Right forelimb (tissue), 1 donor: ENCODE results near the gene DHRS4L2.
"Not testable (repeated sequence)": the region's sequence is repeated elsewhere in the genome, so short reads cannot be mapped to it uniquely, and the experiment has no call there.

Source experiments
- DNase-seq: peaks from one replicate; pipeline ENCODE4 v3.0.0-alpha.2; 2018

Gene DHRS4L2

DNA sequence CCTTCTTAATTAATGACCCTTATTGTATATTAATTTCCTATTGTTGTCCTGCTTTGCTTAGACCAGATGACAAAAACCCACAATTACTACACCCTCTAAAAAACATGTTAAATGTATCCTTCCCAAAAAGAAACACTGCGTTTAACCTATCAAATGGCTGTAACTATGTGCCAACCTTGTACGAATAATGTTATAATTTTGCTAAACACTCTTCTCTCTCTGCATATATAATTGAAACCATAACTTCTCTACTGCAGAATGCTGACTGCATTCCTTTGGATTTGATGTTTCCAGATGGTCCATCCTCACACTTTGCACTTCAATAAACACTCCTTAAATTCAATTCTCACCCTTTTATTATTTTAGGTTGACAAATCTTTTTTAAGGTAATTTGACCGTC, 31.8 kb downstream of the DHRS4L2 start:
- not testable (repeated sequence) for DNase-seq

DNA sequence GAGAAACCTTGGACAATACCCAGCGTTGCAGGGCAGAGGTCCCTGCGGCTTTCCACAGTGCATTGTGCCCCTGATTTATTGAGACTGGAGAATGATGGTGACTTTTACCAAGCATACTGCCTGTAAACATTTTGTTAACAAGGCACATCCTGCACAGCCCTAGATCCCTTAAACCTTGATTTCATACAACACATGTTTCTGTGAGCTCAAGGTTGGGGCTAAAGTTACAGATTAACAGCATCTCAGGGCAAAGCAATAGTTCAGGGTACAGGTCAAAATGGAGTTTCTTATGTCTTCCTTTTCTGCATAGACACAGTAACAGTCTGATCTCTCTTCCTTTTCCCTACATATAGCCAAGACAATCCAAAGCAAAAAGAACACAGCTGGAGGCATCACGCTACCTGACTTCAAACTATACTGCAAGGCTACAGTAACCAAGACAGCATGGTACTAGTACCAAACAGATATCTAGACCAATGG, 36.2 kb downstream of the DHRS4L2 start:
- DNase-seq: not testable (repeated sequence)

DNA sequence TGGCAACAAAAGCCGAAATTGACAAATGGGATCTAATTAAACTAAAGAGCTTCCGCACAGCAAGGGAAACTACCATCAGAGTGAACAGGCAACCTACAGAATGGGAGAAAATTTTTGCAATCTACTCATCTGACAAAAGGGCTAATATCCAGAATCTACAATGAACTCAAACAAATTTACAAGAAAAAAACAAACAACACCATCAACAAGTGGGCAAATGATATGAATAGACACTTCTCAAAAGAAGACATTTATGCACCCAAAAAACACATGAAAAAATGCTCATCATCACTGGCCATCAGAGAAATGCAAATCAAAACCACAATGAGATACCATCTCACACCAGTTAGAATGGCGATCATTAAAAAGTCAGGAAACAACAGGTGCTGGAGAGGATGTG, 41.0 kb downstream of the DHRS4L2 start:
- not testable (repeated sequence) for DNase-seq

DNA sequence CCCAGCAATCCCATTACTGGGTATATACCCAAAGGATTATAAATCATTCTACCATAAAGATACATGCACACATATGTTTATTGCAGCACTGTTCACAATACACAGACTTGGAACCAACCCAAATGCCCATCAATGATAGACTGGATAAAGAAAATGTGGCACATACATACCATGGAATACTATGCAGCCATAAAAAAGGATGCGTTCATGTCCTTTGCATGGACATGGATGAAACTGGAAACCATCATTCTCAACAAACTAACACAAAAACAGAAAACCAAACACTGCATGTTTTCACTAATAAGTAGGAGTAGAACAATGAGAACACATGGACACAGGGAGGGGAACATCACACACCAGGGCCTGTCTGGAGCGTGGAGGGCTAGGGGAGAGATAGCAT, 42.6 kb downstream of the DHRS4L2 start:
- DNase-seq: not testable (repeated sequence)

DNA sequence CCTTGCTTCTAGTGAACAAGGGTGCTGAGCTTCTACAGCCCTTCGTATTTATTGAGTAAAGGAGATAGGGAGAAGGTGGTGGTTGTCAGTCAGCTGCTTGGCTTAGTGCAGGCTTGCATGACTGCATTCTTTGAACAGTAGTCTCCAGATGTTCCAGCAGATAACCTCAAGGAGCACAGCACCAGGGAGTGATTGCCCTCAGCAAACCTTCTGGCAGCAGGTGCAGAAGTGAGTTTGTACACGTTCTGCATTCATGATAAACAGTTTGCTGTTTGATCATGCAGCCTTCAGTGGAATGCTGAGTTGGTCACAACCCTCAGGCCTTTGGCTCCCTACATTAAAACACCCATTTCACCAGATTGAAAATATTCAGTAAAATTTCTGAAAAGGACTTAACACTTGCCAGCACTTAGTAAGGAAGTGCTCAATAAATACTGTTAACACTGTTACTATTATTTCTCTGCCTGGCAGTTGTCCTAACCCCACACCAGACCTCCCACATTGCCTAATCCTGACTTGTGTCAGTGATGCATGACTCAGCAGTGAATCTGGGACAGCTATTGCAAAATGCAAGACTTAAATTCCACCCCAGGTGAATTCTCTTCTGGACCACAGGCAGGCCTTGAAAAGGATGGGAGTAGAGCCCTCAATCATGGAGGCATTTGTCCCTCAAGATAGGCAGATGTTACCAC, 44.1 kb downstream of the DHRS4L2 start:
- DNase-seq: no peak

DNA sequence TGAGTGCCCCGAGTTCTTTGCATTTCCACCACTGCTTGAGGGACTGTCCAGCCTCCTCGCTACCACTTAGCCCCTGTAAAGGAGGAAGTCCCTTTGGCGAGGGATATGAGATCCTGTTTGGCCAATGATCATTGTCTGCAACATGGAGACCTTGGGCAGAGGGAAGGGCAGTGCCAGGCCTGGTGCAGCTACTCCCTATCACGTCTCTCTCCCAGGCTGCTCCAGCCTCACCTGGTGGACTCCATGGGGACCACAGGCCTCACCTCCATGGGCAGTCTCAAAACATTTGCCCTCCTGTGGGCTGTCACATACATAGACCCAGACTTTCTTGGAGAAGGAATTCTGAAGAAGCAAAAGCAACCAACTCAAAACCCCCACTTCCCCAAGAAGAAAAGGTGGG, 47.0 kb downstream of the DHRS4L2 start:
- not testable (repeated sequence) for DNase-seq

DNA sequence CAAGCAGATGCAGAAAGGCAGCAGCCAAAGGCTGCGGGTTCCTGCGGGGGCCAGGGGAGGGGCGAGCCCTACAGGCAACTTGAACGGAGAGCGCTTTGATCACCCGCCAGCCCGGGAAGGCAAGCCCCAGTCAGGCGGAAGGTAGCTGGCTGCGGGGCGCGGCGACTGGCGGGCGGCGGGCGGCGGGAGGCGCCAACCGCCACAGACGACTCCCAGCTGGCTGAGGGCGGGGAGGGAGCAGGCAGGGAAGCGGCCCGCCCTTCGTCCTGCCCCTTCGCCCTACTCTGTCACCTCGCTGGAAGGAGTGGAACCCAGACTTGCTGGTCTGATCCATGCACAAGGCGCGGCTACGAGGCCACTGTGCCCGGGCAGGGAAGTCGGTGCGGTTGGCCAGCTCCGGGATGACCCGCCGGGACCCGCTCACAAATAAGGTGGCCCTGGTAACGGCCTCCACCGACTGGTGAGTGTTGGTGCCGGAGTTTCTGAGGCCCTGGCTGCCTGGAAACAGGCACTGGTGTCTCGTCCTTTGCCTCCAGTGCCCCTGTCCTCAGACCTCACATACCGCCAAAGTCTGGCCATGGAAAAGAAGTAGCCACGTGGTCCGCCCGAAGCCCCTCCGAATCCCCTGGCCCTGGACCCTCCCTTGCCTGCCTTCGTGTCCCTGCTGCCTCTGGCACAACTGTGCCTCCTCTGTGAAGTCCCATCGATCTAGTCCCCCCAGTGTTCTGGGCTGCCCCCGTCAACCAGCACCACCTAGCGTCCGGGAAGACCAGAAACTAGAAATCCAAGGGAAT, 47.6 kb downstream of the DHRS4L2 start:
- peak; percentile 87 for DNase-seq

DNA sequence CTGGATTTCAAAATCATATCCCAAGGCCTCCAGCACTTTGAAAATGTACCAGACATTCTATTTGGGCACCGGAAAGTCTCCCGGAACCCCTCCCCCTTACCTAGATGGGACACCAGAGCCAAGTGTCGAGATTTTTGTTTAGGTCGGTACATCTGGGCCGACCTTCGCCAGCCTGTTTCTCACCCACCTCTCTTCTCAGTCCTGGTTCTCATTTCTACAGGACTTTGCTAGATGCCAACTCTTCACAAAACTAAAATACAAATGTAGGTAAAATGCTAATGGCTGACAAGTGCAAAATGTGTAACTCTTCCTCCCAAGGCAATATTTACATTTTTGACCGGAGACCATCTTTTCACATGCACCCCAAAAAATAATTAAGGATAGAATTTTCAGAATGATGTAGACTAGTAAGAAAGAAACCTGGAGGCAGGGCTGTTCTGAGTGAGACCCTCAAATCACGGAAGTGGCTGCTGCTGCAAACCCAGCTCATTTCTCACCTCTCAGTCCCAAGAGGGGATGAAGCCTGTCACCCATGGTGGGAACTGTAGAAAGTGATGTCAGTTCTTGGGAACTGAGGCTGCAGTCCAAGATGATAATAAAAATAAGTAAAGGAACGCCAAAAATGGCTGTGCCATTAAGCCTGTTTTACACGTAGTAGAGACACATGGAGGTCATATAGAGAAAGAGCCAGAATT, 48.4 kb downstream of the DHRS4L2 start:
- not testable (repeated sequence) for DNase-seq

DNA sequence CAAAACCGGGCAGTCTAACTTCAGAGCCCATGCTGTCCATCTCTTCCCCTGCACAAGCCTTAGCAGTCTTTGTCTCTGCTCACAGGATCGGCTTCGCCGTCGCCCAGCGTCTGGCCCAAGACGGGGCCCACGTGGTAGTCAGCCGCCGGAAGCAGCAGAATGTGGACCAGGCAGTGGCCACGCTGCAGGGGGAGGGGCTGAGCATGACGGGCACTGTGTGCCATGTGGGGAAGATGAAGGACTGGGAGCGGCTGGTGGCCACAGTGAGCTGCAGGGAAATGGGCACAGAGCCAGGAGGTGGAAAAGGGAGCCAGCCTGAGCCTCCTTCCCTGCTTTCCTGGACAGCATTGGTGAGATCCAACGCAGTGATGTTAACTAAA, 48.9 kb downstream of the DHRS4L2 start:
- DNase-seq: no peak

DNA sequence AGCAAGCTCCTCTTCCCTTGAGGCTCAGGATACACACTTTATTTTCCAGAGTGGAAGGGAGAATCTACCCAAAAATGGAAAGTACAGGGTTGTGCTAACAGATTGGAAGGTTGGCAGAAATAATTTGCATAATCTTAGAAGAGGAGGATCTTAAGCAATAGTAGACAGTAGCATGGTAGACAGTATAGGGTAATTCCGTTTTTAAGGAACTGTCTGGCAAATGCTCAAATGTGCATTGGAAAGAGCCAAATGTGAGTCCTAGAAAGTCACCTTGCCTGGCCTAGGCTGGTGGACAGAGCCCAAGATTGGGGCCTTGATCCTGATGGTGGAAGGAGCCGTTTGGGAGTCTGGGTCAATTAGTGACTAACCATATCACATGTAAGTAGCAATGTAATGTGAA, 50.0 kb downstream of the DHRS4L2 start:
- DNase-seq: no peak

DNA sequence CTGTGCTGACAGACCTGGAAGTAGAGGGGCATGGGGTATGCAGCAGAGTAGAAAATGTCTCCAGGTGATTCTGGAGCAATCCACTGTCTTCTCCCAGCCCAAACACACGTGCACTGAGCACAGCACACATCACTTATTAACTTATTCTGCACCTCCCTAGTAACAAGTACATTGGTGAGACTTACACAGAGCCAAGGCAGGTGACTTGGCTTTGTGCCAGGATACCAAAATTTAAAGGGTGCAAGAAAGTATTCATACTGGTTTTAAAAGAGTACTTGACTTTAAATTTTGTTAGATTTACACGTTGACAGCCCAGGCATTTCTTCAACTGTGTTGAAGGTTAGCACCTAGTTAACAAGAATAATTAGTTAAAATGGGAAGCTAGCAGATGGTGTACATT, 52.0 kb downstream of the DHRS4L2 start:
- no peak for DNase-seq

DNA sequence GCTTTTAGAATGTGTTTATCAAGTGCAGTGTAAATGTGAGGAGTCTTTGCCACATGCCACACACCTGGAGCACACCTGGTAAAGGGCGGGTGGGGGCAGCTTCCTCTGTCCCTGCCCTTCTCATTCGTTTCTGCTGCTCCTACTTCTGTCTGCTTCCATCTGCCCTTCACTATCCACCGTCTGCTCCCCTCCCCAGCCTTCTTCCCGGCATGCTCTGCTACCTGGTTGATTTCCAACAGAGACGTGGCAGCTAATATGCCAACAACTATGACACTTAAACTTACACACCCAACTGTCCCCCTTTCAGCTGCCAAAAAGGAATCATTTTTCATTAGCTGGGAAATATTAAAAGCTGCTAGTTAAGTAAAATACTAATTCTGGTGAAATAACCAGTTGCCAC, 54.0 kb downstream of the DHRS4L2 start:
- no peak for DNase-seq

DNA sequence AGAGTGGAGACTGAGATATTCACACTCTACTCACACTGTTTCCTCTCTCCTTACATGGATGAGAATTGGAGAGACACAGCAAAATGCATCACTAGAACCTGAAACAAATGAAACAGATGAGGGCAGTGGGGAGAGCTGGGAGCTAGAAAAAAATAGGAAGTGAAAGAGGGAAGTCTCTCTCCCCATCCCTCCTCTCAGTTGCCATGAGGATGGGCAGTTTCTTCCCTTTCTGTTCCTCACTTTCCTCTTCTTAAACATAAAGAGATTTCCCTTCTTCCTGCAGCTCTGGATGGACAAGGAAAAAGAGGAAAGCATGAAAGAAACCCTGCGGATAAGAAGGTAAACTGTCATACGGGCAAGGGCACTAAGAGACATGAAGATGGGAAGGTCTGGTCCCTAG, 60.3 kb downstream of the DHRS4L2 start:
- DNase-seq: not testable (repeated sequence)

DNA sequence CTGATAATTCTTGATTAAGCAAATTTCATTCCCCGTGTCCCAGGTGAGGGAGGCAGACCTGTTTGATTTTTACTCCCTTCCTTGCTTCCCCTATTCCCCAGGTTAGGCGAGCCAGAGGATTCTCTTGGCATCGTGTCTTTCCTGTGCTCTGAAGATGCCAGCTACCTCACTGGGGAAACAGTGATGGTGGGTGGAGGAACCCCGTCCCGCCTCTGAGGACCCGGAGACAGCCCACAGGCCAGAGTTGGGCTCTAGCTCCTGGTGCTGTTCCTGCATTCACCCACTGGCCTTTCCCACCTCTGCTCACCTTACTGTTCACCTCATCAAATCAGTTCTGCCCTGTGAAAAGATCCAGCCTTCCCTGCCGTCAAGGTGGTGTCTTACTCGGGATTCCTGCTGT, 62.0 kb downstream of the DHRS4L2 start:
- DNase-seq: peak; percentile 35

DNA sequence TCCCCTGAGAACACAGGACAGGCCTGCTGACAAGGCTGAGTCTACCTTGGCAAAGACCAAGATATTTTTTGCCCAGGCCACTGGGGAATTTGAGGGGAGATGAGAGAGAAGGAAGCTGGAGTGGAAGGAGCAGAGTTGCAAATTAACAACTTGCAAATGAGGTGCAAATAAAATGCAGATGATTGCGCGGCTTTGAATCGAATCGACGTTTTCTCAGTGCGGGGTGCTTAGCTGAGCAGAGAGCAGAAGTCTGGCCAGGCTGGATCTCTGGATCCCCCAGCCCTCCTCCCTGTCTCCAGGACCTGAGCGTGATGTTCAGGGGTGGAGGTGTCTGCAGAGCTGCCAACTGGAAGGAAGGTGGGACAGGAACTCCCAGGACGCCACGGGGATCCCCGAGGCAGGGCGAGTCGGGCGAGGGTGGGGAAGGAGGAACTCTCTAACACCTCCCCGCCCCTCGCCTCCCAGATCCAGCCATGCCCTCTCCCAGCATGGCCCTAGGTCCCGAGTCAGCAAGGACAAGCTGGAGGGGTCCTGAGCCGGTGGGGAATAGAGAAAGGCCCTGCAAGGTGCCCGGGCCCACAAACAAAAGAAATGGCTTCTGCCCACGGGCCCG, 62.6 kb downstream of the DHRS4L2 start:
- DNase-seq: no peak

DNA sequence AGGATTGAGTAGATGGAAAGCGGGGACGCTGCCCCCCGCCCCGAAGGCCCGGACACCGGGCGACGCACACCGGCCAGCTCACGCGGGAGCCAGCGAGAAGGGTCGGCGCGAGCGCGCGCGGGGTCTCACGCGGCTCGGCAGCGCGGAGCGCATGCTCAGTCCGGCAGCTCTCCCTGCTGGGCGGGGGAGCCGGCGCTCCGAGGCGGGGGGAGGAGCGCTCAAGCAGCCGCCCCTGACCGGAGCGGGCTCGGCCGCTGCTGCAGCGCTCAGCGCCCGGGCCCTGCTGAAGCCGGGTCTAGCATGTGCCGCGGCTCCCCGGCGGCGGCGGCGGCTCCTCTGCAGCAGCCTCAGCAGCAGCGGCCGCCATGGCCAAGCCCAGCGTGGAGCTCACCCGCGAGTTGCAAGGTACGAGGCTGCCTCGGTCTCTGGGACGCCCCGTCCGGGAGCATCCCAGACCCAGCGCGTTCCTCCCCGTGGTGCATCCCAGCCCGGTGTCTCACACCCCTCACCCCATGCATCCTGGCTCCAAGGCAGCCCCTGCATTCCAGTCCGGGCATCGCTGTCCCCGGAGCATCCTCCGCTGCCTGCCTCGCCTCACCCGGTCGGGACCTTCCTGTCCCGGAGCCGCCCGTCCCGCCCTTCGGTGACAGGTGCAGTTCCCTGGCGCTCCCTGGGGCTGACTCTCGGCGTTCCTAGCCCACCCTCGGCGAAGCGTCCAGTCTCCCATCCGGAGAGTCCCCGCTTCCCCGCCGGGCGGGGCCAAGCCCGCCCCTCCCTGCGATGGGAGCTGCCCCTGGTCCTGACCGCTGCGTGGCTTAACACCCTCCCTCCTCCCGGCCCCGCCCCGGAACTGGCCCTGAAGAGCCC, 63.3 kb downstream of the DHRS4L2 start, which contains the start of gene CARMIL3:
Gene CARMIL3 (plus strand): TSS at position 221 of the 867 bp plus-strand sequence. CDS start 145 bp downstream, at position 366.
- peak; percentile 77 for DNase-seq

DNA sequence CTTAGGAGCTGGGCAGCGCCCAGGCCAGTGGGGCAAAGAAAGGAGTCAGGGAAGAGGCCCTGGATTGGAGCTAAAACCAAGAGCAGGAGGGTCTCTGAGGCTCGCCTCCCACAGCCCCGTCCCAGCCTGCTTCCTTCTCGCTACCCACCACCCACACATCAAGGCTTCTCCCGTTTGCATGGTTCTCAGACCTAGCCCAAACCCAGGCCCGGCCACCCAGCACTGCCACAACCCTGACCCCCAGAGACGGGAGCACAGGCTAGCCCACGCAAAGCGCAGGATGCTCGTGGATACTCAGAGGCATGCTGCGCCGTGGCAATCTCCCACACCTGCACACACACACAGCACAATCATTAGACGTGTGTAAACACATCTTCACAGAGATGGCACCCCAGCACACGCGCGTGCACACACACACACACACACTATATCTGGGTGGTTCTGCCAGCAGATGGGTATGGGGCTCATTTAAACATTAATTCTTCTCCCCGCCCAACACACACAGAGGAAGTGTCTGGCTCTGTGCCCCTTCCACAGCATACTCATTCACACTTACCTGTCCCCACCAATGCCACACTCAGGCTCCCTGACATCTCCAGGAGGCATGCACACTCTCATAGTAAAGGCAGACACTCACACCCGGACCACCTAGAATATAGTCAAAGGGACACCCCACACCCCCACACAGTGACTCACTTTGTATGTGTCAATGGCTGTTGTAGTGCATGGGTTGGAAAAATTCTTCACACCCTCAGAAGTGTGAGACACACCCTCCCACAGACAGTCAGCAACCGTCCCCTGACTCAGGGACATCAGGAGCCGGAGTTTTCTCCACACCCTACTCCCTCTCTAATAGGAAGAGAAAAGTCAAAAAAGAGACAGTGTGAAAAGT, 64.2 kb downstream of the DHRS4L2 start:
- no peak for DNase-seq

DNA sequence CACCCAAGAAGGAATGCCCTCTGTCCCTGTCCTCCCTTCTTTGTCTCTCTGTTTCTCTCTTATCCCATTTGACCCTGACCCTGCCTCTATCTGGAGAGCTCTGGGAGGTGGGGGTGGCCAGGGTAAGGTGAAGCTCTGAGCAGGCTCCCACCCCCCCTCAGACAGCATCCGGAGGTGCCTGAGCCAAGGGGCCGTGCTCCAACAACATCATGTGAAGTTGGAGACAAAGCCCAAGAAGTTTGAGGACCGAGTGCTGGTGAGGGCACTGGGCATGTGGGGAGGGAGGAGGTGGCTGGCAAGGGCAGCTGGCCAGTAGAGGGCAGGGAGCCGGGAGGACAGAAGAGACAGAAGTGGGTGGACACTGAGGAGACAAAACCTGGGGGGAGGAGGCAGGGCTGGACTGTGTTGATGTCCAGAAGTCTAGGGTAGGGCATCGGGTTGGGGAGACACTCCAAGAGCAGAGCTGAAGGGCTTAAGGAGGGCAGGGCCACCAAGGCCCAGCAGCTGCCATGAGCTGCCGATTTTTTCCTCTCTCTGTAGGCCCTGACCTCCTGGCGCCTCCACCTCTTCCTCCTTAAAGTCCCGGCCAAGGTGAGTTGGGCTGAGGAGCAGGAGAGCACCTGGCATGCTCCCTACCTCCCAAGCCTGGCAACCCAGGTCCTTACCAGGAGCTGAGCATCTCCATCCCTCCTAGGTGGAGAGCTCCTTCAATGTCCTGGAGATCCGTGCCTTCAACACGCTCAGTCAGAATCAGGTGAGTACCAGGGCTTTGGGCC, 65.0 kb downstream of the DHRS4L2 start:
- no peak for DNase-seq

DNA sequence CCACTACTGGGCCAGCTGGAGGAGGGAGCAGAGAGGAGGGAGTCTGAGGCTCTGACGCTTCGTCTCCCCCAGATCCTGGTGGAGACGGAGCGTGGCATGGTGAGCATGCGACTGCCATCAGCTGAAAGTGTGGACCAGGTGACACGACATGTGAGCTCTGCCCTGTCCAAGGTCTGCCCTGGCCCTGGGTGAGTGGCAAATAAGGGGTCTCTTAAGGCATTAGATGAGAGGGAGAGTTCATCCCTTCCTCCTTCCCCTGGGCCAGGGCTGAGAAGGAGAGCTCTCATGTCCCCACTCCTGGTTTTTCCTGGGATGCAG, 65.6 kb downstream of the DHRS4L2 start:
- DNase-seq: no peak

DNA sequence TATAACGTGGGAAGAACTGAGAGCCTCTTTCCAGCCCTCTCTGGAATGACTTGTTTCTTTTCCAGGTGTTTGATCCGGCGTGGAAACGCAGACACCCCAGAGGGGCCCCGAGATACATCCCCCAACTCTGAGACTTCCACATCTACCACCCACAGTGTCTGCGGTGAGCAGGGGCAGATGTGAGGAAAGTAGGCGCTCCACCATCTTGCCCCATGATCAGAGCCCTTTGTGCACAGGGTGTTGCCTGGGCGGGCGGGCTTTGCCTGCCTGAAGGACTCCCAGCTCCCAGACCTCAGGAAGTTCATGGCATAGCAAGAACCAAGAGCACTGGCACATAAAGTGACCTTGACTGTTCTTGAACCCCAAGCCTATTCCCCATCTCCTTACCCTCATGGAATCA, 65.9 kb downstream of the DHRS4L2 start:
- DNase-seq: no peak
